LoVo (cell line): ENCODE results near the gene BTNL9.
"Not testable (repeated sequence)": the region's sequence is repeated elsewhere in the genome, so short reads cannot be mapped to it uniquely, and the experiment has no call there.

ENCODE experiments used
- DNase-seq: peaks from one replicate; pipeline ENCODE4 v3.0.0-alpha.2; 2016; ENCODE audit warnings: low spot score

BTNL9 gene

DNA sequence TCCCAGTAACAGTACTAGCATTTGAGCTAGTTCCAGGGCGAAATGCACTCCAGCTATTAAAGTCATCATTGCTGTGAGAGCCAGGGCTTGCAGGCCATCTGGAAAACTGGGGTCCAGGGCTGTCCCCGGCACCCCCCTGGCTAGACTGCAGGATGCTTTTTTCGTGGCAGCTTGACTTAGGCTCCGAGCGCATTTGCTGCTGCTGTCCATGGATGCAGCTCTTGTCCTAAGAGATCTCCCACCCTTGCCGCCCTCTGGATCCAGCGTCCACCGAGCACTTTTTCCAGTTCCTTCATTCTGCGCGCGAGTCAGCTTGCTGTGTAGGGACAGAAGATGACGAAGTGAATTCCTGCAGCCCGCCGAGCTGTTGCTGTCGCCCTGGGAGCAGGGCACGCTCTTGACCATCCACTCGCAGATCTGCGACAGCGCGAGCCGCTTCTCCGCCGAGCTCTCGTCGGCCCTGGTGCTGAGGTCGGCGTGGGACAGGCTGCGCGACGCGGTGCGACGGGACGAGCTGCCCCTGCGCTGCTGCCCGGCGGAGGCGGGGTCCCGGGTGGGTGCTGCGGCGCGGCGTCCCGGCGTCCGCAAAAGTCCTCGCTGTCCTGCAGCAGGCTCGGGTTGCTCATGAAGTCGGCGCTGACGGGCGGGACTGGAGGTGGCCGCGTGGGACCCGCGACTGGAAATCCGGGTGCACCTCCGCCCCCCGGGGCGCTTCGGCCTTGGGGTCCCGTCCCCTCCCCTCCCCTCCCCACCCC lies 60.2 kb downstream of the BTNL9 start:
- DNase-seq = no peak

- not testable (repeated sequence) for DNase-seq
Measured at GRCh38 chr5:181101030-181101641, 61.1 kb downstream of the BTNL9 start.

DNA sequence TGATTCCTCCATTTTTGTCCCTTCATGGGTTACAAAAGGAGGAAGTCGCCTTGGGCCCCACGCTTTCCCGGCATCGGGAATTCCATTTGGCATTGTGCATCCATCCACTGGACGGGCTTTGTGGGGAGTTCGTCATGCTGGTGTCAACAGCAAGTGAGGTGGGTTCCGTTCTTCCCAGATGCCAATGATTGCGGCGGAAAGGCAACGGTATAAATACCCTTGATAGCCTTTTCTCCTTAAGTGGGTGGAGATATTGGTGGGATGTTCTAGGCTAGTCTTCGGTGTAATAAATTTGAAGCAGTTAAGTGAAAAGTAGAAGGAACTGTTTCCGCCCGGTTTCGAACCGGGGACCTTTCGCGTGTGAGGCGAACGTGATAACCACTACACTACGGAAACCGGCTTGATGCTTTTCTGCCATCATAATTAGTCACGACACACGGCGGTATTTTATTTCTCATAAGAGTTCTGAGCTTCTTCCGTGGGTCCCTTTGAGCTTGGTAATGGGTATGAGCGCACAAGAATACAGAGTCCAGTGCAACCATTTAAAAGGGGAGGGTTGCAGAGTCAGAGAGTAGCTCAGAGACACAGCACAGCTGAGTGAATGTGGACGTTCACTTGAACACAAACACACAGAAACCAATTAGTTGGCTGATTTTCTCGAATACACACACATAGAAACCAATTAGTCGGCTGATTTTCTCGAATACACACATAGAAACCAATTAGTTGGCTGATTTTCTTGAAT lies 62.0 kb downstream of the BTNL9 start:
- DNase-seq = not testable (repeated sequence)

DNA sequence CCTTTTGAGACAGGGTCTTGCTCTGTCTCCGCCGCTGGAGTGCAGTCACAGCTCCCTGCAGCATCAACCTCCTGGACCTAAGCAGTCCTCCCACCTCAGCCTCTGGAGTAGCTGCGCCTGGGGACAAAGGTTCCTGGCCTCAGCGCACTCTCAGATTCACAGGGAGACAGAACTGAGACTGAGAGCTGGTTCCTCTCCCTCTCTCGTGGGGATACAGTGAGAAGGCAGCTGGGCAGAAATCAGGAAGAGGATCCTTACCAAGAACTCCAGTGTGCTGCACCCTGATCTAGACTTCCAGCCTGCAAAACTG lies 64.1 kb downstream of the BTNL9 start:
- not testable (repeated sequence) for DNase-seq

DNA sequence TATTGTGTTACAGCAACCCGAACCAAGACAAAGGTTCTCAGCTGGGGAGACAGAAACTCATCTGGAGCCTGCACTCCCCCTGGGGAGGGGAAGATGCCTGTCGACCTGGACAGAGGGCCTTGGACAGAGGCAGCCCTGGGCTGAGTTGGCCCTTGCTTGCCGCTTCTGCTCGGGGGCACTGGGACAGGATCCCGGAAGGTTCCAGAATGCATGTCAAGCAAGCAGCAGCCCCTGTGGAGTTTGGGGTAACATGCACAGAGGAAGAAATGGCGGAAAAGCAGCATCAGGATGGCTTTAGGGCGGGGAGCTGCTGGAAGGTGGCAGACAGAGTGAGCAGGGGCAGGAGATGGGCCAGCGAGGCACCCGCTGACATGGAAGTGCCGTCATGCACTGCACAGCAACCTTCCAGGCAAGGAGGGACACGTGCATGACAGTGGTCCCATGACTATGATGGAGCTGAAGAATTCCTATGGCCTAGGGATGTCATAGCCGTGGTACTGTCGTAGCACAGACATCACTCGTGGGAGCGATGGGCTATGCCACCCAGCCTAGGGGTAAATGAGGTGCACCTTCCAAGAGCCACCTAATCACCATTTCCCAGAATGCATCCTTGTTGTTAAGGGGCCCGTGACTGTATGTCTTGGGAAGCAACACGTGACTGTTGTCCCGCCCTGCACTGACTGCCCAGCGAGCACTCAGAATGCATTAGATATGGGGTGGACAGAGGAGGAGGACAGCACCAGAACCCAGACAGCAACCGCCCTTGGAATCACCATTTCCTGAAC lies 64.7 kb downstream of the BTNL9 start:
- not testable (repeated sequence) for DNase-seq

DNA sequence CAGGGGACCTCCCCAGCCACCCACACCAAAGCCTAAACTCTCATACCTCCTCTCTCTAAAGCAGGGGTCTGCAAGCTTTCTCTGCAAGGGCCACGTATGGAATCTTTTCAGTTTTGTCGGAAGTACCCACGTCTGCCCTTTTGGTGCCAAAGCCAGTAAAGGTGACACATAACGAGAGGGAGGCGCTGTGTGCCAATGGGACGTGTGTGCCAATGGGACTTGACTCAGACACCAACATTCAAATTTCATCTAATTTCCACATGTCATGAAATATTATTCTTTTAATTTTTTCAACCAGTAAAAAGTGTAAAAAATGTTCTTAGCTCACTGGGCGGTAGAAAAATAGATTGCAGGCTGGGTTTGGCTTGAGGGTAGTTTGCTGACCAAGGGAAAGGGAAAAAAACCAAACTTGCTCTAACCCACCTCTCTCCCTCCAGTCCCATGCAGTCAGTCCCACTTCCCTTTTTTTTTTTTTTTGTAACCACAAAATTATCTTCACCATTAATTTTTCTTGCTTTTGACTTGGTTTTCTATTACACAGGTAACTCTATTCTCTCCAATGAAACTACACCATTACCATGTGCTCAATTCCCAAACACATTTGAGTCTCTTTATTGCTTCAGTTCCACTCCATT lies 65.4 kb downstream of the BTNL9 start:
- DNase-seq = no peak

GRCh38 chr5:181107699-181108098 lies 67.6 kb downstream of the BTNL9 start:
- DNase-seq = no peak

DNA sequence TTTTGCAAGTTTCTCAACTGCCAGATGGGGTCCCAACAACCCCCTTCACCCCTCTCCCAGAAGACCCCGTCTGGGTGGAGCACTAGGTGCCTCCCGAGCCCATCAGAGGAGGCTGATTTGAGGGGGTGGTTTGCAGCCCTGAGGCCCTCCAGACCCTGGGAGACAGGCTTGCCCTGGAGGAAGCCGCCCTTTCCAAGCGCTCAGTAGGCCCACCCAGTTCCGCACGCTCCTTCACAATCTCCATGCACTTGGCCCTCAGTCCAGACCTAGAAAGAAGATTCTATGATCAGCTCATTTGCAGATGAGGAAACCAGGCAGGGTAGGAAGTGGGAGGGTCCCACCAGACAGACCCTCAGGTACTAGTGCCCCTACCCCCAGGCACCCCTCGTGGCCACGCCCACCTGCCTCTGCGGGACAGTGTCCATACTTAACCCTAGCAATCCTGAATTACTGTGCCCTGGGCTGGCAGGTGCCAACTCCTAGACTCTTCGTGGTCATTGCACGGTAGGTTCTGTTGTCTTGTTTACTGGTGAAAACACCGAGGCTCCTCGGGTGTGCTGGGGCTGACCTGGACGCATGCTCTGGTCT lies 68.6 kb downstream of the BTNL9 start:
- no peak for DNase-seq

DNA sequence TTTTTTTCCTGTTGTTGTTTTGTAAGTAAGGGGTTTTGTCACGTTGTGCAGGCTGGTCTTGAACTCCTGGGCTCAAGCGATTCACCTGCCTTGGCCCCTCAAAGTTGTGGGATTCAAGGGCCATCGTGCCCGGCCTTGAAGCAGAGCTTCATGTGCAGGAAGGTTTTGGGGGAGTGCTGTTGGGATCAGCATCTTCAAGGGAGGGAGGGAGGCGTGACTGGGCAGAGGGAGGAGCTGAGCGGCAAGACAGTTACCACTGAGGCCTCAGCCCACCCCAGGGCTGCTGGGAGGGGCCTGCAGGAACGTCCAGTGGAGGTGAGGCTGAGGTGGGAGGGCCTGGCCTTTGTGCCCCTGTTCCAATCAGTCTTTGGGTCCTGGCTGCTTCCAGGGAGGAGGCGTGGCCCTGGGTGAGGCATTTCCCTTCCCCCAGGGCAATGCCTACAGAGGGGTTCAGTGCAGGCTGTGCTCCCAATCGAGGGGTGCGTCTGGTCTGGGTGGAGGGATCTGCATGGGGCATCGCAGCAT lies 69.5 kb downstream of the BTNL9 start:
- DNase-seq = no peak

DNA sequence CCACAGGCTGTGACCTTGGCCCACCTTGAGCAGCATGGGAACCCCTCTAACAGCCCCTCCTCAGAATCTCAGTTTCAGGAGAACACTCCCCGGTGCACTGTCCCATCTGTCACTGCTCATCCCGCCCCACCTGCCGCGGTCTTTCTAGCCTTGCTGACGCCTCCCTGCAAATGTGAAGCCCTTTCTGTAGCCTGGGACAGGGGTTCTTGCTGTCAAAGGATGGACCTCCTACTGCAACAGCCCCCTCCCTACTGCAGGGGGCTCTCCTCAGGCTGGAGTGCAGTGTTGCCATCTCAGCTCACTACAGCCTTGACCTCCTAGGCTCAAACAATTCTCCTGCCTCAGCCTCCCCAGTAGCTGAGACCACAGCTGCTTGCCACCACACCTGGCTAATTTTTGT lies 70.9 kb downstream of the BTNL9 start:
- no peak for DNase-seq
